Activated CD4-positive, alpha-beta memory T cell treated with anti-CD3 and anti-CD28 coated beads, Interleukin-2, amount 10 ng/mL, durations not matched to agents 7 days and 5 days (primary cell): ENCODE data around the gene CDX1. TPM values are rescaled to one million over a fixed set of nuclear protein-coding genes. Genes with fewer than 3 reads are reported as not detected.
A peak's percentile ranks its signal among the peaks of the same experiment; 100 is the strongest.

Source experiments
- CTCF ChIA-PET: fragments of 350-600 bp; sonication (Branson Sonifier 250); formaldehyde crosslinking; loops from one replicate; lab custom pipeline; 2021; ENCODE audit warnings: antibody characterized with exemption, inconsistent platforms; lab: Charles Lee
- POLR2A ChIA-PET: fragments of 350-600 bp; sonication (Branson Sonifier 250); formaldehyde crosslinking; loops from one replicate; lab custom pipeline; 2021; ENCODE audit warnings: antibody characterized with exemption; lab: Charles Lee
- DNase-seq: peaks from one replicate; pipeline ENCODE4 v3.0.0-alpha.2; 2020
- H3K27ac Mint-ChIP-seq: one replicate; pipeline ENCODE4 v1.8.0; 2021; ENCODE audit warnings: mild to moderate bottlenecking, mixed read lengths
- H3K27me3 Mint-ChIP-seq: one replicate; pipeline ENCODE4 v1.8.0; 2021; ENCODE audit warnings: mixed read lengths
- H3K36me3 Mint-ChIP-seq: one replicate; pipeline ENCODE4 v1.8.0; 2021; ENCODE audit warnings: low read depth, mixed read lengths
- H3K4me1 Mint-ChIP-seq: one replicate; pipeline ENCODE4 v1.8.0; 2021; ENCODE audit warnings: mixed read lengths
- H3K4me3 Mint-ChIP-seq: one replicate; pipeline ENCODE4 v1.8.0; 2021; ENCODE audit warnings: mild to moderate bottlenecking, mixed read lengths
- H3K9me3 Mint-ChIP-seq: one replicate; pipeline ENCODE4 v1.8.0; 2021; ENCODE audit warnings: mixed read lengths
- total RNA-seq, 2 experiments: library from RNA; stranded (reverse); gene quantifications; one replicate each; pipeline ENCODE4 v1.2.3, GENCODE V29; 2021

Gene CDX1
- total RNA-seq, result not detected

DNA sequence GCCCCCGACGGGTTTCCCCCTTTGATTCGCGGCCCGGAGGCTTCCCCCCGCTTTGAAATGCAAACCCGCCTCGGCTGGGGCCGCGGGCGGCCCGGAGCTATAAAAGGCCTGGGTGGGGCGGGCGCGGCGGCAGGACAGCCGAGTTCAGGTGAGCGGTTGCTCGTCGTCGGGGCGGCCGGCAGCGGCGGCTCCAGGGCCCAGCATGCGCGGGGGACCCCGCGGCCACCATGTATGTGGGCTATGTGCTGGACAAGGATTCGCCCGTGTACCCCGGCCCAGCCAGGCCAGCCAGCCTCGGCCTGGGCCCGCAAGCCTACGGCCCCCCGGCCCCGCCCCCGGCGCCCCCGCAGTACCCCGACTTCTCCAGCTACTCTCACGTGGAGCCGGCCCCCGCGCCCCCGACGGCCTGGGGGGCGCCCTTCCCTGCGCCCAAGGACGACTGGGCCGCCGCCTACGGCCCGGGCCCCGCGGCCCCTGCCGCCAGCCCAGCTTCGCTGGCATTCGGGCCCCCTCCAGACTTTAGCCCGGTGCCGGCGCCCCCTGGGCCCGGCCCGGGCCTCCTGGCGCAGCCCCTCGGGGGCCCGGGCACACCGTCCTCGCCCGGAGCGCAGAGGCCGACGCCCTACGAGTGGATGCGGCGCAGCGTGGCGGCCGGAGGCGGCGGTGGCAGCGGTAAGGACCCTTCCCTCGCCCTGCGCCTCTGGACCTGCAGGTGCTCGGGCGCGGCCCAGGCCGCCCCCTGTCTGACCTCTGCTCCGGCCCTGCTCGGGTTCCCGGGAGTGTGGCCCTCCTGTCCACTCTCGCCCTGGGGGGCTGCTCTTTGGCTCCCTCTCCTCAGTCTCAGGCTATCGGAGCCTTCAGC is at the start of gene CDX1:
Gene CDX1, plus strand, starts transcription at position 129 of the 862 bp plus-strand sequence. Its CDS starts 99 bp downstream, at position 228.
- DNase-seq, result no peak
- Mint-ChIP-seq H3K9me3 (no peaks in the 10 kb centered on the region), H3K27me3 (peaks cover 47% of the 10 kb centered on the region), H3K36me3 (no peaks in the 10 kb centered on the region), H3K27ac (no peak within 1 kb of the TSS), H3K4me1 (no peaks in the 10 kb centered on the region), H3K4me3 (no peak within 1 kb of the TSS)
- ChIA-PET POLR2A (no interaction called here), CTCF (interaction anchor here (1.6 kb wide), 1 partner anchor 12 kb away, joined by 3 read pairs; the partner anchor contains the start of gene PDGFRB)

DNA sequence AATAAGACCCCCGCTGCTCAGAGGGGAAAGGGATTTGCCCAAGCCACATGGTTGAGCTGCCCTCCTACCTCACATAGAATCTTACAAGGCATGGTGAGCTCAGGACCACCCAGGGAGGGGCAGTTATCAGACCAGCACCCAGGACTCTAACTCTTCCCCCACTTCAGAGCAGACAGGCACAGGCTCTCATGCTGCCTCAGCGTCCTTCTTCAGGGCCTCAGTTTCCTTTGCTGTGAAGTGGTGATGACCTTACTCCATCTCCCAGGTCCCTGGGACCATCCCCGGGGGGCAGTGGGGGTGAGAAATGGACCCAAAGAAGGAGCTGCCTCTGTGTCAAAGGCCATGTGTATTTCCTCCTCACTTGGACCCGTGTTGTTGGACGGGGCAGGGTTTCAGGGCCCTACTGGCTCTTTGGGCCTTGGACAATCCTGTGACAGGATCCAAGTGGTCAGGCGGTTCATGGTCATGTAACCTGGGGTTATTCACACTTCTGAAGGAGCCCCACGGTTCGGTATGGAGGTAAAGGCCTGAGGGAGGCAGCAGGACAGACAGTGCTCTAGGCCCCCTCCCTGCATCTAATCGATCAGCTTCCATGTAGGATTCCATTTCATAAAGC is 48.5 kb upstream of the CDX1 start:
- Mint-ChIP-seq H3K36me3 (no peaks in the 10 kb centered on the region), H3K27me3 (no peaks in the 10 kb centered on the region), H3K4me3 (no peak overlapping the region), H3K9me3 (no peaks in the 10 kb centered on the region), H3K27ac (no peak overlapping the region), H3K4me1 (peaks cover 6% of the 10 kb centered on the region)
- CTCF ChIA-PET, result no interaction called here
- DNase-seq, result no peak
- POLR2A ChIA-PET, result interaction anchor here (0.6 kb wide), 1 partner anchor 629 kb away, joined by 3 read pairs; no protein-coding TSS in a partner anchor

DNA sequence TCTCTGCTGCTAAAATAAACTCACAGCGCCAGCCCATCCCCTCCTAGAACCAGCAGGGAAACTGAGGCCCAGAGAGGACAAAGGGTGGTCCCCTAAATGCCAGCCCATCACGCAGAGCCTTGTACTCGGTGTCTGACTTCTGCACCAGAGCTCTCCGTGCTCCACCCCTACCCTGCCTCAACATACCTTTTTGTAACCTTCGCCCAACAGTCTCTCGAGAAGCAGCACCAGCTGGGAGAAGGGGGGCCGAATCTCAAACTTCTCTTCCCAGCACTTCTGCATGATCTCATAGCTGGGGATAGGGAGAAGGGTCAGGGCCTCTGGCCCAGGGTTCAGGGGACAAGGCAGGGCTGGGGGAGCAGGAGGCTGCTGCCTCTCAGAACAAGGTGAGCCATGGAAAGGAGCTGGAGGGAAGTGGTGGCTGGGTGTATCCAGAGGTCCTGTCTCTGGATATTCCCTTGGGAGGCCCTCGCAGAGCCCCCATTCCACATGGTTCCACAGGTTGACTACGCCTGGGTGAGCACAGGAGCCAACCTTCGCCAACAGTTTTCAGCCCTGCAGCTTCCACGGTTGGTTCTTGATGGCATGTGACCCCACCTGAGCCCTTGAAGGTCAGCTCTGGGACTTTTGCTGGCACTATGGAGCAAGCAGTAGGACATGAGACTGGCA is 47.9 kb upstream of the CDX1 start:
- H3K27me3 Mint-ChIP-seq, result no peaks in the 10 kb centered on the region
- no peaks in the 10 kb centered on the region for H3K9me3 Mint-ChIP-seq
- H3K4me1 Mint-ChIP-seq, result peaks cover 6% of the 10 kb centered on the region
- ChIA-PET POLR2A (interaction anchor here (0.6 kb wide), 1 partner anchor 630 kb away, joined by 3 read pairs; no protein-coding TSS in a partner anchor), CTCF (interaction anchor here (1.2 kb wide), 1 partner anchor 10 kb away, joined by 5 read pairs; no protein-coding TSS in a partner anchor)
- H3K27ac Mint-ChIP-seq, result no peak overlapping the region
- no peak for DNase-seq
- no peak overlapping the region for H3K4me3 Mint-ChIP-seq
- no peaks in the 10 kb centered on the region for H3K36me3 Mint-ChIP-seq

DNA sequence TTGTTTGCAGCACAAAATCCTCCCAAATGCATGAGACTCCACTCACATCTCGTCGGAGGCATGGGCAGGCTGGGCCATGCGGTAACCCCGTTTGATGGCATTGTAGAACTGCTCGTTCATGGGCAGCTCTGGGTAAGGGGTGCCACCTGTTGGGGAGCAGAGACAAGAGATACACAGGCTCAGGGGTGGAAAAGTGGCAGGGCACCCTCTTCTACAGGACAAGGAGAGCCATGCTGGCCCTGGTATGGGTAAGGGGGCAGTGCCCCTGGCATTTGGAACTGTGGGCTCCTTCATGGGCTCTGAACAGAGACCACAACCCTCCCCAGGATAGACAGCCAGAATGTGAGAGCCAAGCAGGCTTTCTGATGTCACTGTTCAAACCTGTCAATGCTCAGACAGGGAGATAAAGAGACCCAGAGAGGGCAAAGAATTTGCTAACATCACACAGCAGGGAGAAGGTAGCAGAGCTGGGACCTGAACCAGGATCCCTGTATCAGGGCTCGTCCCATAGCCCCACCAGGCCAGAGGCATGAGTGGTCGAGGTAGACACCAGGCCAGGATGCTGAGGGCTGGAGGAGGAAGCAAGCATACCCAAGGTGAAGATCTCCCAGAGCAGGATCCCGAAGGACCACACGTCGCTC is 47.0 kb upstream of the CDX1 start:
- Mint-ChIP-seq H3K9me3 (no peaks in the 10 kb centered on the region), H3K4me1 (peaks cover 6% of the 10 kb centered on the region), H3K36me3 (no peaks in the 10 kb centered on the region), H3K4me3 (no peak overlapping the region), H3K27me3 (no peaks in the 10 kb centered on the region), H3K27ac (no peak overlapping the region)
- no peak for DNase-seq
- ChIA-PET CTCF (interaction anchor here (1.1 to 1.2 kb wide), 2 partner anchors 9 to 89 kb away, joined by 3 to 5 read pairs; no protein-coding TSS in a partner anchor), POLR2A (no interaction called here)

DNA sequence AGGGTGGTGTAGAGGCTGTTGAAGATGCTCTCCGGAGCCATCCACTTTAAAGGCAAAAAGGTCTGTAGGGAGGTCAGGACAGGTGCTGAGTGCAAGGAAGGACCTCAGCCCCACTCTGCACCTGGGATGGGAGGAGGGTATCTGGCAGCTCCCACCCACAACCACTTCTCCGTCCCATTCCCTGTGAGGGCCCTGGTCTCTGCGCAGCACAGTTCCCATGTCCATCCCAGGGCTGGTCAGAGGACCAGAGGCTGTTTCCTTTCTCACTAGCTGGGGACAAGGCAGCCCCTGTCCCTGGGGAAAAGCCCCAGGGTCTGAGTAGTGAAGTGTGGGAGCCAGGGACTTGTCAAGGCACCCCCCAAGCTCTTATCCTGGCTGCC is 46.5 kb upstream of the CDX1 start:
- Mint-ChIP-seq H3K27ac (no peak overlapping the region), H3K9me3 (no peaks in the 10 kb centered on the region), H3K36me3 (no peaks in the 10 kb centered on the region), H3K4me3 (no peak overlapping the region), H3K27me3 (no peaks in the 10 kb centered on the region), H3K4me1 (peaks cover 6% of the 10 kb centered on the region)
- DNase-seq, result no peak
- CTCF ChIA-PET, result interaction anchor here (1.1 kb wide), 1 partner anchor 90 kb away, joined by 3 read pairs; no protein-coding TSS in a partner anchor
- POLR2A ChIA-PET, result no interaction called here

DNA sequence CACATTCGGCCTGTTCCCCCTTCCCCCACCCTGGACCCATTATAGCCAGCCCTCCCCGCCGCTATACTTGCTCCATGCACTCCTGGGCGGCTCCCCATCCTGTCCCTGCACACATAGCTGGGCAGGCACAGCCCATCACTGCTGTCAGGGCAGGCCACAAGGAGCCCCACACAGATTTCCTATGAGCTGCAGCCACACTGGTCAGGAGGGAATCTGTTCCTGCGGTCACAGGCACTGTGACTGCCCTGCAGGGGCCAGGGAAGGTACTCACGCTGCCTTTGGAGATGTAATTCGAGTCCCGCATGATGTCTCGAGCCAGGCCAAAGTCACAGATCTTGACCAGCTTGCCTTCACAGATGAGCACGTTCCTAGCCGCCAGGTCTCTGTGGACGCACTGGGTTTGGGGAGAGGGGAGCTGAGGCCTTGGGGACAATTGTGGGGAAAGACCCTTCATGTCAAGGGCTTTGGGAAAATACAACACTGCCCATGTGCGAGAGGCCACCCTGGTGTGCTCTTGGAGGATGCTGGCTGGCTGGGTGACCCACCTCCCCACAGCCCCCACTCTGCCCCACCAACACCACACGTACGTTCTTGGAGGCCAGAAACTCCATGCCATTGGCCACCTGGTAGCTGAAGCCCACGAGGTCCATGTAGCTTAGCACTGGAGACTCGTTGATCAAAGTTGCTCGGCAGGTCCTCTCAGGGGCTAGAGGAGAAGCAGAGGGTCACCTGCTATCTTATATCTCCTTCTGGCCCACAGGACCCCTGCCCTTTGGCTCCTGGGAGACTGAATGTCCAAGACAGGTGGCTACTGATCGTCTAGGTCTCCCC is 45.7 kb upstream of the CDX1 start:
- ChIA-PET POLR2A (no interaction called here), CTCF (interaction anchor here (1.1 kb wide), 1 partner anchor 91 kb away, joined by 3 read pairs; no protein-coding TSS in a partner anchor)
- Mint-ChIP-seq H3K27me3 (no peaks in the 10 kb centered on the region), H3K36me3 (no peaks in the 10 kb centered on the region), H3K4me1 (peaks cover 6% of the 10 kb centered on the region), H3K27ac (no peak overlapping the region), H3K9me3 (no peaks in the 10 kb centered on the region), H3K4me3 (no peak overlapping the region)
- no peak for DNase-seq

DNA sequence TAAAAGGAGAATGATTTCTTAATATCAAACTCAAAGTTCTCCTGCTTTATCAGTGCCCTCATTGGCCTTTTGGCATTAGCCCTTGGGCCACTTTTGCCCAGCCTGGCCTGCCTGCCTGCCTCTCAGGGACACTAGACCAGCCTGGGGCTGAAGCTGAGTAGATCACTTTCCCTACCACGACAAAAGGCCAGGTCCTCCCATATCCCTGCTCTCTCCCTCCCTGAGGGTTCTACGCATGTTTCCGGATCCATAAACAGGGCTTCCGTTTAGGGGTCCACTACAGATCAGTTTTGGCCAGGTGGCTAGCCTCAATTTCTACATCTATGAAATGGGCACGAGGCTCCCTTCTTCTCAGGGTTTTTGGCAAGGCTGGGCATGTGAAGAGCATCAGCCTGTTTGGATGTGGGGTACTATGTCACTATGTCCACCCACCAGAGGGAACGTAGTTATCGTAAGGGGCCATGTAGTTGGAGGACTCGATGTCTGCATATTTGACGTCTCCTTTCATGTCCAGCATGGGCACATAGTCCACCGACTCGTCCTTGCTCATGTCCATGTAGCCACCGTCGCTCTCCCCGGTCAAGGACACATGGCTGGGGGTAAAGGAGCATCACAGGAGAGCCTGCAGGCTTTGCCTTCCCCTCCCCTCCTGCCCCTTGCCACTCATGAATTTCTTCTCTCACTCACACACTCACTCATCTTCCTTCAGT is 45.0 kb upstream of the CDX1 start:
- Mint-ChIP-seq H3K4me3 (no peak overlapping the region), H3K9me3 (no peaks in the 10 kb centered on the region), H3K36me3 (no peaks in the 10 kb centered on the region), H3K4me1 (peaks cover 6% of the 10 kb centered on the region), H3K27ac (peak overlapping the region; percentile 37), H3K27me3 (no peaks in the 10 kb centered on the region)
- CTCF ChIA-PET, result interaction anchor here (0.6 to 1.9 kb wide), 11 partner anchors 10 to 288 kb away, joined by 3 to 8 read pairs (median 5); partner anchors contain the start of genes HMGXB3 and TIGD6
- POLR2A ChIA-PET, result no interaction called here
- no peak for DNase-seq

DNA sequence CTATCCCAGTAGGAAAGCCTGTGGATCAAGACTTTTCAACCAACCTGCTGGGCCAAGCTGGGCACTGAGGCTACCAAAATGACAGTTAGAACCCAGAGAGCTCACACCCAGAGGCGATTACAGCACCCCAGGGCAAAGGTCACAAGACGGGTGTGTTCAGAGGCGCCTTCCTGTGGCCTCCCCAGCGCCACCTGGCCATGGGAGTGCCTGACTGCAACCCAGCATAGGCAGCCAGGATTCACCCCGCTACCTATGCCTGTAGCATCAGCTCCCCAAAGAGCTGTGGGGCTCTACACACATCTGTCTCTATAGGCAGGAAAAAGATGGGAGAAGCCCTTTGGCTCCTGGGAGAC is 44.4 kb upstream of the CDX1 start:
- DNase-seq, result peak; percentile 68
- H3K36me3 Mint-ChIP-seq, result no peaks in the 10 kb centered on the region
- POLR2A ChIA-PET, result no interaction called here

DNA sequence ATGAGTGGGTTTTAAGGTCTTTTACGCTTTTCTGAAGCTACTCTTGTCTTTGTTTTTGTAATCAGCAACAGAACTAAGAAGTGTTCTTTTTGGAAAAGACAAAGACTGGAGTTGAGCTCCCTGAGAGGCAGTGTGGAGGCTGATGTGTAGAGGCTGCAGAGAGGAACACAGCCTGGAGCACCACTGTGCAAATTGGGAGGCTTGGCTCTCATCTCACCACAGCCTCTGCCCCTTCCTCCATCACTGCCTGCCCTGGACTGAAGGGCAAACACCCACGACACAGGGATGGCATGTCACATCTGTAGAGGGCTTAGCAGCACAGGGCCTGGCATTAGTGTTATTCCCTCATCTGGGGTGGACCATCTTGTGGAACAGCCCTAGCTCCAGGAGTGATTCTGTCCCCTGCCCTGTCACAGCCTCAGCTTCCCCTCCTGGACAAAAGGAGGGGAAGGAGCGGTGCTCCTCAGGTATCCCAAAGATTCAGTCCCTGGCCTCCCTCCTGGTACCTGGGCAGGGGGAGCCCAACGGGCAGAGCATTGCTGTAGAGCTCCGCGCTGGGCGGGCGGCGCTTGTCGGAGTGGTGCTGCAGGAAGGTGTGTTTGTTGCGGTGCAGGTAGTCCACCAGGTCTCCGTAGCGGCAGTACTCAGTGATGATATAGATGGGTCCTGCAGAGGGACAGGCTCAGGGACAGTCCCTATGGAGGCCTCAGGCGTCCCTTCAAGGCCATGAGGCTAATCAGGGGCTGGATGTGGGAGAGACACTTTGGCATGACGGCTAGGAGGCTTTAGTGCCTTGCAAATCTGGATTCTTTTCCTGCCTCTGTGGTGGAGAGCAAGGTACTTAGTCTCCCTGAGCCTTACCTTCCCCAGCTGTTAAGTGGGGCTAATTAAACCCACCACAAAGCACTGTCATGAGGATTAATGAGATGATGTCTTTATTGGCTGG is 43.8 kb upstream of the CDX1 start:
- DNase-seq, result no peak
- Mint-ChIP-seq H3K4me3 (no peak overlapping the region), H3K27ac (no peak overlapping the region), H3K4me1 (peaks cover 6% of the 10 kb centered on the region), H3K9me3 (no peaks in the 10 kb centered on the region), H3K36me3 (no peaks in the 10 kb centered on the region), H3K27me3 (no peaks in the 10 kb centered on the region)
- ChIA-PET CTCF (interaction anchor here (0.6 to 1.9 kb wide), 11 partner anchors 11 to 289 kb away, joined by 3 to 8 read pairs (median 5); partner anchors contain the start of genes HMGXB3 and TIGD6), POLR2A (no interaction called here)

More for the DNA sequence above, 44.4 kb upstream of the CDX1 start:
- Mint-ChIP-seq H3K27ac (peak overlapping the region; percentile 37), H3K4me1 (peaks cover 6% of the 10 kb centered on the region), H3K9me3 (no peaks in the 10 kb centered on the region), H3K27me3 (no peaks in the 10 kb centered on the region), H3K4me3 (no peak overlapping the region)
- CTCF ChIA-PET, result interaction anchor here (0.6 to 1.9 kb wide), 12 partner anchors 10 to 288 kb away, joined by 3 to 8 read pairs (median 4); partner anchors contain the start of genes HMGXB3 and TIGD6

DNA sequence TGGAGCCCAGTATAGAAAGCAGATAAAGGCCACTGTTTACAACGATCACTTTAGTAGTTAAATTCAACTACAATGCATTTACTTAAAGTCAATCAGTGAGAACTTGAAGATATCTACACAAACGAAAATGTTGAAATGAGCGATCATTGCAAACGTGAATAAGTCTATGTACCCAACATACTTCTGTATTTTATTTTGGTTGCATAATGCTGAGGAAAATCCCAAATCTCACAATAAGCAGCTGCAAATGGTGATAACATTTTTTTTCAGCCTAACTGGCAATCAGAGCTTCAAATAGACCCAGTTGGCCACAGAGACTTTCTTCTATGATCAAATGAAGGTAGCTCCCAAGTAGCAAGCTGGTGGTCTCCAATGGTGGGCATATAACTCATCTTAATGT is 43.0 kb upstream of the CDX1 start:
- Mint-ChIP-seq H3K36me3 (no peaks in the 10 kb centered on the region), H3K27me3 (no peaks in the 10 kb centered on the region), H3K4me3 (no peak overlapping the region), H3K4me1 (peaks cover 6% of the 10 kb centered on the region), H3K9me3 (no peaks in the 10 kb centered on the region), H3K27ac (no peak overlapping the region)
- no peak for DNase-seq
- CTCF ChIA-PET, result interaction anchor here (1.2 to 1.9 kb wide), 2 partner anchors 121 to 289 kb away, joined by 3 to 8 read pairs; no protein-coding TSS in a partner anchor
- POLR2A ChIA-PET, result no interaction called here
